HG03469 (cell line): ENCODE data around the gene PCDHA2.
"Not testable (repeated sequence)": the region's sequence is repeated elsewhere in the genome, so short reads cannot be mapped to it uniquely, and the experiment has no call there.

ENCODE experiments used
- ATAC-seq: cut with Tn5 transposase; IDR thresholded peaks from one replicate; pipeline ENCODE4 v1.9.1; 2021; ENCODE audit warnings: mild to moderate bottlenecking, moderate library complexity, moderate number of reproducible peaks; ENCODE audit not compliant: unreplicated experiment

The PCDHA2 gene

DNA sequence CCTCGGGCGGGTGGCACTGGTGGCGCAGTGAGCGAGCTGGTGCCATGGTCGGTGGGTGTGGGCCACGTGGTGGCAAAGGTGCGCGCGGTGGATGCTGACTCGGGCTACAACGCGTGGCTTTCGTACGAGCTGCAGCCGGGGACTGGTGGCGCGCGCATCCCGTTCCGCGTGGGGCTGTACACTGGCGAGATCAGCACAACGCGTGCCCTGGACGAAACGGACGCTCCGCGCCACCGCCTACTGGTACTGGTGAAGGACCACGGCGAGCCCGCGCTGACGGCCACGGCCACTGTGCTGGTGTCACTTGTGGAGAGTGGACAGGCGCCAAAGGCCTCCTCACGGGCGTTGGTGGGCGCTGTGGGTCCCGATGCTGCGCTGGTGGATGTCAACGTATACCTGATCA lies 14.2 kb downstream of the PCDHA2 start:
- no peak for ATAC-seq

DNA sequence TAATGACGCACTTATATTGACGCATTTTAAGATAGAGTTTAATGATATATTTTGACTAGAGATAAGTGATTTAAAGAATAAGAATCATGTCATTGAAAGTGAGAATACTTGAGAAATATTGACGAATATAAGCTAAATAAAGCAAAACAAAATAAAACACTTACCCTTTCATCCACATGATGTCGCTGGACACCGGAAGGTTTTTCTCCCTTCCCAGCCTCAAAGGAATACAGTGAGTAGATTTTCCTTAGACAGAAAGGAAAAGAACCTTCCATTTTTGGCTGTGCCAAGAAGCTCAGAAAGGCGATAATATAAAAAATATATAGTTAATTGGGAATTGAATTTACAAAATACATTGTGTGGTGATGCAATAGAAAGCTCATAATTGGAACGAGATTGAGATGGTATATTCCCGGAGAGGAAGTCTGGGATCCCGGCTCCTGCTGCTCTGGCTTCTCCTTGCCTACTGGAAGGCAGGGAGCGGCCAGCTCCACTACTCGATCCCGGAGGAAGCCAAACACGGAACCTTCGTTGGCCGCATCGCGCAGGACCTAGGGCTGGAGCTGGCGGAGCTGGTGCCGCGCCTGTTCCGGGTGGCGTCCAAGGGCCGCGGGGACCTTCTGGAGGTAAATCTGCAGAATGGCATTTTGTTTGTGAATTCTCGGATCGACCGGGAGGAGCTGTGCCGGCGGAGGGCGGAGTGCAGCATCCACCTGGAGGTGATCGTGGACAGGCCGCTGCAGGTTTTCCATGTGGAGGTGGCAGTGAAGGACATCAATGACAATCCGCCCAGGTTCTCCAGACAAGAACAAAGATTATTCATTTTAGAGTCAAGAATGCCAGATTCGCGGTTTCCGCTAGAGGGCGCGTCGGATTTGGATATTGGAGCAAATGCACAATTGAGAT lies 27.0 kb downstream of the PCDHA2 start, which contains the start of gene PCDHA5:
TSS of gene PCDHA5 (plus strand) at position 239 of the 906 bp plus-strand sequence.
- no peak for ATAC-seq

DNA sequence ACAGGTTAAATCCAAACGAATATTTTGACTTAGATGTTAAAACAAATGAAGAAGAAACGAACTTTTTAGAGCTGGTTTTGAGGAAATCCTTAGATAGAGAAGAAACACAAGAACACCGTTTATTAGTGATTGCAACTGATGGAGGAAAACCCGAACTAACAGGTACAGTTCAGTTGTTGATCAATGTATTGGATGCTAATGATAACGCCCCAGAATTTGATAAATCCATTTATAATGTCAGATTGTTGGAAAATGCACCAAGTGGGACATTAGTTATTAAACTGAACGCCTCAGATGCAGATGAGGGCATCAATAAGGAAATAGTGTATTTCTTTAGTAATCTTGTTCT lies 27.6 kb downstream of the PCDHA2 start:
- no peak for ATAC-seq

DNA sequence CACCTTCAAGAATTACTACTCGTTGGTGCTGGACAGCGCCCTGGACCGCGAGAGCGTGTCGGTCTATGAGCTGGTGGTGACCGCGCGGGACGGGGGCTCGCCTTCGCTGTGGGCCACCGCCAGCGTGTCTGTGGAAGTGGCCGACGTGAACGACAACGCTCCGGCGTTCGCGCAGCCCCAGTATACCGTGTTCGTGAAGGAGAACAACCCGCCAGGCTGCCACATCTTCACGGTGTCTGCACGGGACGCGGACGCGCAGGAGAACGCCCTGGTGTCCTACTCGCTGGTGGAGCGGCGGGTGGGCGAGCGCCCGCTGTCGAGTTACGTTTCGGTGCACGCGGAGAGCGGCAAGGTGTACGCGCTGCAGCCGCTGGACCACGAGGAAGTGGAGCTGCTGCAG lies 28.3 kb downstream of the PCDHA2 start:
- ATAC-seq: not testable (repeated sequence)

DNA sequence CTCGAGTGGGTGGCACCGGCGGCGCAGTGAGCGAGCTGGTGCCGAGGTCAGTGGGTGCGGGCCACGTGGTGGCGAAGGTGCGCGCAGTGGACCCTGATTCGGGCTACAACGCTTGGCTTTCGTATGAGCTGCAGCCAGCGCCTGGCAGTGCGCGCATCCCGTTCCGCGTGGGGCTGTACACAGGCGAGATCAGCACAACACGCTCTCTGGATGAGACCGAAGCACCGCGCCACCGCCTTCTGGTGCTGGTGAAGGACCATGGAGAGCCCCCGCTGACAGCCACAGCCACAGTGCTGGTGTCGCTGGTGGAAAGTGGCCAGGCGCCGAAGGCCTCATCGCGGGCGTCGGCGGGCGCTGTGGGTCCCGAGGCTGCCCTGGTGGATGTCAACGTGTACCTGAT lies 28.8 kb downstream of the PCDHA2 start:
- ATAC-seq: no peak

DNA sequence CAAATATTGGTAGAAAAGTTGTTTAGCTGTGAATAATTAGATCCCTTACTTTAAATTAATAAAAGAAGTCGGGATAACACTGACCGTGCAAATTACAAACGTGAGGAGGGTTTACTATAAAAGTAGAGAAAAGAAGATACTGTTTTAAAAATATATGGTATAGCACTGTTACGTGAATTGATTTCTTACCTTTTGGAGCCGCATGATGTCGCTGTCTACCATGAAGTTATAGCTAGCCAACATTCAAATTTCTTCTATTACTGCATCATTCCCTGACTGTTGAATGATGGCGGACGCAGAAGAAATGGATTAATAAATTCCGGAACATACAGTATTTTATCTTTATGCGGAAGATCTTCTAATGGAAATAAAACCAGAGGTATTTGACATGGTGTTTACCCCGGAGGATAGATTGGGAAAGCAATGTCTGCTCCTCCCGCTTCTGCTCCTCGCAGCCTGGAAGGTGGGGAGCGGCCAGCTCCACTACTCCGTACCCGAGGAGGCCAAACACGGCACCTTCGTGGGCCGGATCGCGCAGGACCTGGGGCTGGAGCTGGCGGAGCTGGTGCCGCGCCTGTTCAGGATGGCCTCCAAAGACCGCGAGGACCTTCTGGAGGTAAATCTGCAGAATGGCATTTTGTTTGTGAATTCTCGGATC lies 33.2 kb downstream of the PCDHA2 start, which contains the start of gene PCDHA6:
TSS of gene PCDHA6 (plus strand) at position 257 of the 658 bp plus-strand sequence. CDS start at position 389, 132 bp downstream.
- no peak for ATAC-seq

DNA sequence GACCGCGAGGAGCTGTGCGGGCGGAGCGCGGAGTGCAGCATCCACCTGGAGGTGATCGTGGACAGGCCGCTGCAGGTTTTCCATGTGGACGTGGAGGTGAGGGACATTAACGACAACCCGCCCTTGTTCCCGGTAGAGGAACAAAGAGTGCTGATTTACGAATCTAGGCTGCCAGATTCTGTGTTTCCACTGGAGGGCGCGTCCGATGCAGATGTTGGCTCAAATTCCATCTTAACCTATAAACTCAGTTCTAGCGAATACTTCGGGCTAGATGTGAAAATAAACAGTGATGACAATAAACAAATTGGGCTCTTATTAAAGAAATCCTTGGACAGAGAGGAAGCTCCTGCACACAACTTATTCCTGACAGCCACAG lies 33.7 kb downstream of the PCDHA2 start:
- ATAC-seq: no peak

DNA sequence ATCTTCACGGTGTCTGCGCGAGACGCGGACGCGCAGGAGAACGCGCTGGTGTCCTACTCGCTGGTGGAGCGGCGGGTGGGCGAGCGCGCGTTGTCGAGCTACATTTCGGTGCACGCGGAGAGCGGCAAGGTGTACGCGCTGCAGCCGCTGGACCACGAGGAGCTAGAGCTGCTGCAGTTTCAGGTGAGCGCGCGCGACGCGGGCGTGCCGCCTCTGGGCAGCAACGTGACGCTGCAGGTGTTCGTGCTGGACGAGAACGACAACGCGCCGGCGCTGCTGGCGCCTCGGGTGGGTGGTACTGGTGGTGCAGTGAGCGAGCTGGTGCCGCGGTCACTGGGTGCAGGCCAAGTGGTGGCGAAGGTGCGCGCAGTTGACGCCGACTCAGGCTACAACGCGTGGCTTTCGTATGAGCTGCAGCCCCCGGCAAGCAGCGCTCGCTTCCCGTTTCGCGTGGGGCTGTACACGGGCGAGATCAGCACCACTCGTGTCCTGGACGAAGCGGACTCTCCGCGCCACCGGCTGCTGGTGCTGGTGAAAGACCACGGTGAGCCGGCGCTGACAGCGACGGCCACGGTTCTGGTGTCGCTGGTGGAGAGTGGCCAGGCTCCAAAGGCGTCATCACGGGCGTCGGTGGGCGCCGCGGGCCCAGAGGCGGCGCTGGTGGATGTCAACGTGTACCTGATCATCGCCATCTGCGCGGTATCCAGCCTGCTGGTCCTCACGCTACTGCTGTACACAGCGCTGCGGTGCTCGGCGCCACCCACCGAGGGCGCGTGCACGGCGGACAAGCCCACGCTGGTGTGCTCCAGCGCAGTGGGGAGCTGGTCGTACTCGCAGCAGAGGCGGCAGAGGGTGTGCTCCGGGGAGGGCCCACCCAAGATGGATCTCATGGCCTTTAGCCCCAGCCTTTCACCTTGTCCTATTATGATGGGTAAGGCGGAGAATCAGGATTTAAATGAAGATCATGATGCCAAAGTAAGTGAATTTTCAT lies 35.2 kb downstream of the PCDHA2 start:
- ATAC-seq: not testable (repeated sequence)

DNA sequence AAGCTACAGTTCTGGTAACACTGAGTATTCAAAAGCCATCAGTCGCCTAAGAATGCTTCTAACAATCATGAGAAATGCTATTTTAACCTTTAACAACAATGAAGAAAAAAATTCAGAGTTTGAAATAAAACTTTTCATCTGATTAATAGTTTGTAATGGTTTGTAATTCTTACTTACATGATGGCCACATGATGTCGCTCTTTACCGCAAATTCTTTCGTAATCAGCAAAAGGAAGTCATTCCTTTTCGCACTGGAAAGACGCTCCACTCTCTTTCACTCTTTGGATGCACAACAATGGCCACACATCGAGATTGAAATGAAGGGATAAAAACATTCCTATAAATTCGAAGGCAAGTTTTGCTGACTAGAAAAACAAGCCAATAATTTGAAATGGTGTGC lies 39.3 kb downstream of the PCDHA2 start, which contains the start of gene PCDHA7:
TSS of gene PCDHA7 (plus strand) at position 277 of the 400 bp plus-strand sequence. CDS start at position 392, 115 bp downstream.
- ATAC-seq: no peak

DNA sequence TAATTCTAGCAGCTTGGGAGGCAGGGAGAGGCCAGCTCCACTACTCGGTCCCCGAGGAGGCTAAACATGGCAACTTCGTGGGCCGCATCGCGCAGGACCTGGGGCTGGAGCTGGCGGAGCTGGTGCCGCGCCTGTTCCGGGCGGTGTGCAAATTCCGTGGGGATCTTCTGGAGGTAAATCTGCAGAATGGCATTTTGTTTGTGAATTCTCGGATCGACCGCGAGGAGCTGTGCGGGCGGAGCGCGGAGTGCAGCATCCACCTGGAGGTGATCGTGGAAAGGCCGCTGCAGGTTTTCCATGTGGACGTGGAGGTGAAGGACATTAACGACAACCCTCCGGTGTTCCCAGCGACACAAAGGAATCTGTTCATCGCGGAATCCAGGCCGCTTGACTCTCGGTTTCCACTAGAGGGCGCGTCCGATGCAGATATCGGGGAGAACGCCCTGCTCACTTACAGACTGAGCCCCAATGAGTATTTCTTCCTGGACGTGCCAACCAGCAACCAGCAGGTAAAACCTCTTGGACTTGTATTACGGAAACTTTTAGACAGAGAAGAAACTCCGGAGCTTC lies 39.9 kb downstream of the PCDHA2 start:
- not testable (repeated sequence) for ATAC-seq

DNA sequence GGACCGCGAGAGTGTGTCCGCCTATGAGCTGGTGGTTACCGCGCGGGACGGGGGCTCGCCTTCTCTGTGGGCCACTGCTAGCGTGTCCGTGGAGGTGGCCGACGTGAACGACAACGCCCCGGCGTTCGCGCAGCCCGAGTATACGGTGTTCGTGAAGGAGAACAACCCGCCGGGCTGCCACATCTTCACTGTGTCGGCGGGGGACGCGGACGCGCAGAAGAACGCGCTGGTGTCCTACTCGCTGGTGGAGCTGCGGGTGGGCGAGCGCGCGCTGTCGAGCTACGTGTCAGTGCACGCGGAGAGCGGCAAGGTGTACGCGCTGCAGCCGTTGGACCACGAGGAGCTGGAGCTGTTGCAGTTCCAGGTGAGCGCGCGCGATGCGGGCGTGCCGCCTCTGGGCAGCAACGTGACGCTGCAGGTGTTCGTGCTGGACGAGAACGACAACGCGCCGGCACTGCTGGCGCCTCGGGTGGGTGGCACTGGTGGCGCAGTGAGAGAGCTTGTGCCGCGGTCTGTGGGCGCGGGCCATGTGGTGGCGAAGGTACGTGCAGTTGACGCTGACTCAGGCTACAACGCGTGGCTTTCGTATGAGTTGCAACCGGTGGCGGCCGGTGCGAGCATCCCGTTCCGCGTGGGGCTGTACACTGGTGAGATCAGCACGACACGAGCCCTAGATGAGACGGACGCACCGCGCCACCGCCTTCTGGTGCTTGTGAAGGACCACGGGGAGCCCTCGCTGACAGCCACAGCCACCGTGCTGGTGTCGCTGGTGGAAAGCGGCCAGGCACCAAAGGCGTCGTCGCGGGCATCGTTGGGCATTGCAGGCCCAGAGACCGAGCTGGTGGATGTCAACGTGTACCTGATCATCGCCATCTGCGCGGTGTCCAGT lies 41.2 kb downstream of the PCDHA2 start:
- no peak for ATAC-seq

DNA sequence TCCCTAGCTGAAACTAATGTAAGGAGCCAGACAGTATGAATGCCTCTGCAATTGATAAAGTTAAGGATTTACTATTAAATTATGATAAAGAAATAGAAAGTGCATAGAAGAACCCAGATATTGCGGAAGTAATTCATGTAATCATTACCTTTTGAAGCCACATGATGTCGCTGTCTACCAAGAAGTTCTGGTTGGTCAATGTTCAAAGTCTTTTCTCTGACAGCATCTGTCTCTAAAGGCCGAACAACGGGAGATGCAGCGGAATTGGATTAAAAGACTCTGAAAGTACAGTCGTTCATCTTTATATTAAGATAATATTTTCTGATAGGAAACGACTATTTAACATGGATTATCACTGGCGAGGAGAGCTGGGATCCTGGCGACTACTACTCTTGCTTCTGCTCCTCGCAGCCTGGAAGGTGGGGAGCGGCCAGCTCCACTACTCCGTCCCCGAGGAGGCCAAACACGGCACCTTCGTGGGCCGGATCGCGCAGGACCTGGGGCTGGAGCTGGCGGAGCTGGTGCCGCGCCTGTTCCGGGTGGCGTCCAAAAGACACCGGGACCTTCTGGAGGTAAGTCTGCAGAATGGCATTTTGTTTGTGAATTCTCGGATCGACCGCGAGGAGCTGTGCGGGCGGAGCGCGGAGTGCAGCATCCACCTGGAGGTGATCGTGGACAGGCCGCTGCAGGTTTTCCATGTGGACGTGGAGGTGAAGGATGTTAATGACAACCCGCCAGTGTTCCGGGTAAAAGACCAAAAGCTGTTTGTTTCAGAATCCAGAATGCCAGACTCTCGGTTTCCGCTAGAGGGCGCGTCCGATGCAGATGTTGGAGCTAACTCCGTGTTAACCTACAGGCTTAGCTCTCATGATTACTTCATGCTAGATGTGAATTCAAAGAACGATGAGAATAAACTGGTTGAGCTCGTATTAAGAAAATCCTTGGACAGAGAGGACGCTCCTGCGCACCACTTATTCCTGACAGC lies 46.6 kb downstream of the PCDHA2 start, which contains the start of gene PCDHA8:
TSS of gene PCDHA8 (plus strand) at position 210 of the 985 bp plus-strand sequence. CDS start at position 345, 135 bp downstream.
- ATAC-seq: no peak

DNA sequence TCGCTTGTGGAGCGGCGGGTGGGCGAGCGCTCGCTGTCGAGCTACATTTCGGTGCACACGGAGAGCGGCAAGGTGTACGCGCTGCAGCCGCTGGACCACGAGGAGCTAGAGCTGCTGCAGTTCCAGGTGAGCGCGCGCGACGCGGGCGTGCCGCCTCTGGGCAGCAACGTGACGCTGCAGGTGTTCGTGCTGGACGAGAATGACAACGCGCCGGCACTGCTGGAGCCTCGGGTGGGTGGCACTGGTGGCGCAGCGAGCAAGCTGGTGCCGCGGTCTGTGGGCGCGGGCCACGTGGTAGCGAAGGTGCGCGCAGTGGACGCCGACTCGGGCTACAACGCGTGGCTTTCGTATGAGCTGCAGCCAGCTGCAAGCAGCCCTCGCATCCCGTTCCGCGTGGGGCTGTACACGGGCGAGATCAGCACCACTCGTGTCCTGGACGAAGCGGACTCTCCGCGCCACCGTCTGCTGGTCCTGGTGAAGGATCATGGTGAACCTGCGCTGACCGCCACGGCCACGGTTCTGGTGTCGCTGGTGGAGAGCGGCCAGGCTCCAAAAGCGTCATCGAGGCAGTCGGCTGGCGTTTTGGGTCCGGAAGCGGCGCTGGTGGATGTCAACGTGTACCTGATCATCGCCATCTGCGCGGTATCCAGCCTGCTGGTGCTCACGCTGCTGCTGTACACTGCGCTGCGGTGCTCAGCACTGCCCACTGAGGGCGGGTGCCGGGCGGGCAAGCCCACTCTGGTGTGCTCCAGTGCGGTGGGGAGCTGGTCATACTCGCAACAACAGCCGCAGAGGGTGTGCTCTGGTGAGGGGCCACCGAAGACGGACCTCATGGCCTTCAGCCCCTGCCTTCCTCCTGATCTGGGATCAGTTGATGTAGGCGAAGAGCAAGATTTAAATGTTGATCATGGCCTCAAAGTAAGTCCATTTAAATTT lies 48.4 kb downstream of the PCDHA2 start:
- ATAC-seq: no peak
